Osteoblast (primary cell): ENCODE results near the gene ETV1. TPM values are rescaled to one million over a fixed set of nuclear protein-coding genes. Genes with fewer than 3 reads are reported as not detected.
A peak's percentile ranks its signal among the peaks of the same experiment; 100 is the strongest.

Experiments used
- DNase-seq: peaks from one replicate; pipeline ENCODE4 v3.0.0; 2011; ENCODE audit warnings: low spot score, mixed read lengths; ENCODE audit not compliant: insufficient read length; ENCODE audit errors: missing footprints
- H2AFZ ChIP-seq: 2 replicates; pipeline ENCODE4 v1.6.0; 2011; ENCODE audit warnings: mild to moderate bottlenecking, low read length
- H3K27ac ChIP-seq: 2 replicates; pipeline ENCODE4 v1.5.1; 2011; ENCODE audit warnings: mild to moderate bottlenecking, low read depth, low read length, moderate library complexity
- H3K27me3 ChIP-seq: 2 replicates; pipeline ENCODE4 v1.6.0; 2012; ENCODE audit warnings: mild to moderate bottlenecking, control low read depth, inconsistent platforms, low read length, moderate library complexity; ENCODE audit not compliant: insufficient read depth
- H3K36me3 ChIP-seq: 2 replicates; pipeline ENCODE4 v1.5.1; 2011; ENCODE audit warnings: mild to moderate bottlenecking, low read length, control low read depth, moderate library complexity; ENCODE audit not compliant: insufficient read depth
- H3K4me1 ChIP-seq: 2 replicates; pipeline ENCODE4 v1.5.1; 2011; ENCODE audit warnings: mild to moderate bottlenecking, low read length, control low read depth, moderate library complexity; ENCODE audit not compliant: insufficient read depth
- H3K4me2 ChIP-seq: 2 replicates; pipeline ENCODE4 v1.6.0; 2011; ENCODE audit warnings: mild to moderate bottlenecking, low read length; ENCODE audit not compliant: insufficient read depth
- H3K4me3 ChIP-seq: fragments of 200-600 bp; sonication (generic); 3 replicates; pipeline ENCODE4 v1.5.1; 2012; ENCODE audit warnings: mild to moderate bottlenecking, low read length, inconsistent platforms; ENCODE audit not compliant: insufficient read depth
- H3K79me2 ChIP-seq: 2 replicates; pipeline ENCODE4 v1.6.0; 2012; ENCODE audit warnings: mild to moderate bottlenecking, low read length, control low read depth, inconsistent platforms; ENCODE audit not compliant: insufficient read depth
- H3K9me3 ChIP-seq: 2 replicates; pipeline ENCODE4 v1.5.1; 2011; ENCODE audit warnings: low read depth, low read length, control low read depth
- H4K20me1 ChIP-seq: 2 replicates; pipeline ENCODE4 v1.6.0; 2012; ENCODE audit warnings: mild to moderate bottlenecking, low read length, control low read depth; ENCODE audit not compliant: insufficient read depth
- total RNA-seq: library from RNA; depleted of rRNA; stranded (reverse); fragments of >200 nt; gene quantifications from 2 replicates; pipeline ENCODE4 v1.2.3, GENCODE V29; 2012
- TF ChIP-seq, protein P1 (sequence below): IDR thresholded peaks from 2 replicates; pipeline ENCODE4 v1.5.1; 2011; ENCODE audit warnings: mild to moderate bottlenecking, low read depth, low read length, moderate library complexity; ENCODE audit errors: extremely low read depth

ETV1 gene
- total RNA-seq, 1 donor, result 15.9 TPM

DNA sequence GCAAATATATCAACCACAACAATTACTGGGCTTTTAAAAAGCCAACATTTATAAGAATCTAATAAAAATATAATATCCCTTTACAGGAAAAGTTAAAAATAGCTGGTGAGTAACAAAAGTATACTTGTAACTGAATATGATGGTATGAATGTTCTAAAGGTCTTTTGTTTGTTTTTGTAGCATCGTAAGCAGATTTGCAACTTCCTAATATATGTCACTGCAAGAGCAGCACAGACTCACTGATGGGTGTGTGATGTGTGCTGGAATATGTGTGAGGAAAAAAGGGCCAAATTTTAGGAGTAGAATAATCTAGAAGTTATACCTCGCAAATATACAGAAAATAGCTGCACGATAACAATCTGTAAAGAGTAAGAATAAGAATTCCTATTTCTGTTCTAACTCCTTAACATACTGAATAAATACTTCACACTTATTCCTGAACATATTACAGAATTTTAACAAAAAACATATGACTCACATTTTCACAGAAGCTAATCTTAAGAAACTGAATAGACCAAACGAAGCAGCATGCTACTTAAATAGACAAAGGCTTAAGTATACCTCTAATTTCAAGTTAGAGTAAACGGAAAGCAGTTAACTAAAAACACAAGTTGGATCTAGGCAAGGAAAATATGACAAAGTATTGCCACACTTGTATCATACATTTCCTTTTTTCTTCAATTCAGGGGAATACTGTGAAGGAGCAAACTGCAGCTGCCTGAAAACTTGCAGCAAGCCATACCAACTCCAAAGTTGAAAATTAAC lies 9.6 kb downstream of the ETV1 start:
- H3K27ac ChIP-seq, result peak overlapping the region; percentile 72
- no peak overlapping the region for H2AFZ ChIP-seq
- peak overlapping the region; percentile 53 for H3K4me2 ChIP-seq
- DNase-seq, result no peak
- H3K9me3 ChIP-seq, result no peaks in the 10 kb centered on the region
- TF ChIP-seq, protein P1, sequence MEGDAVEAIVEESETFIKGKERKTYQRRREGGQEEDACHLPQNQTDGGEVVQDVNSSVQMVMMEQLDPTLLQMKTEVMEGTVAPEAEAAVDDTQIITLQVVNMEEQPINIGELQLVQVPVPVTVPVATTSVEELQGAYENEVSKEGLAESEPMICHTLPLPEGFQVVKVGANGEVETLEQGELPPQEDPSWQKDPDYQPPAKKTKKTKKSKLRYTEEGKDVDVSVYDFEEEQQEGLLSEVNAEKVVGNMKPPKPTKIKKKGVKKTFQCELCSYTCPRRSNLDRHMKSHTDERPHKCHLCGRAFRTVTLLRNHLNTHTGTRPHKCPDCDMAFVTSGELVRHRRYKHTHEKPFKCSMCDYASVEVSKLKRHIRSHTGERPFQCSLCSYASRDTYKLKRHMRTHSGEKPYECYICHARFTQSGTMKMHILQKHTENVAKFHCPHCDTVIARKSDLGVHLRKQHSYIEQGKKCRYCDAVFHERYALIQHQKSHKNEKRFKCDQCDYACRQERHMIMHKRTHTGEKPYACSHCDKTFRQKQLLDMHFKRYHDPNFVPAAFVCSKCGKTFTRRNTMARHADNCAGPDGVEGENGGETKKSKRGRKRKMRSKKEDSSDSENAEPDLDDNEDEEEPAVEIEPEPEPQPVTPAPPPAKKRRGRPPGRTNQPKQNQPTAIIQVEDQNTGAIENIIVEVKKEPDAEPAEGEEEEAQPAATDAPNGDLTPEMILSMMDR, result no peak
- H3K4me1 ChIP-seq, result peaks cover 25% of the 10 kb centered on the region
- no peak overlapping the region for H3K4me3 ChIP-seq
- H3K27me3 ChIP-seq, result no peaks in the 10 kb centered on the region
- no peaks in the 10 kb centered on the region for H4K20me1 ChIP-seq
- no peaks in the 10 kb centered on the region for H3K36me3 ChIP-seq
- H3K79me2 ChIP-seq, result no peaks in the 10 kb centered on the region

DNA sequence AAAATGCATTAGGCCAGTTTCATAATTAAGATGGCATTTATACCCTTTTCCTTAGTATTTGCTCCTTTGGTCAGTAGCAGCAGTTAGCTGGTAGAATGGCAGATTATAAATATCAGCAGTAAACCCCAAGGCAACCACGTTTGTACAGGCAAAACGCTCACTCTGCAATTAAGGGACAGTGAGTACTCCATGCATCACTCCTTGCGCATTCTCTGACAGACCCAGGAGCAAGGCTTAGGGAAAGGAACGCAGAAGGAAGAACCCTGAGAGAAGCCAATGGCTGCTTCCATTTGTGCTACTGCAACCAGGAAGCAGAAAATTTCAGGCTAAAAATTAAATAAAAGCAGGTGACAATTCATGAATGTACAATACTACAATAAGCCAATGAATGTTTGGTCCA lies 12.9 kb downstream of the ETV1 start:
- H3K4me1 ChIP-seq, result peaks cover 24% of the 10 kb centered on the region
- H3K27ac ChIP-seq, result no peak overlapping the region
- no peaks in the 10 kb centered on the region for H3K9me3 ChIP-seq
- H2AFZ ChIP-seq, result no peak overlapping the region
- H3K79me2 ChIP-seq, result no peaks in the 10 kb centered on the region
- no peak overlapping the region for H3K4me3 ChIP-seq
- TF ChIP-seq, protein P1, result no peak
- no peaks in the 10 kb centered on the region for H3K27me3 ChIP-seq
- H3K36me3 ChIP-seq, result peaks cover 5% of the 10 kb centered on the region
- no peak overlapping the region for H3K4me2 ChIP-seq
- no peaks in the 10 kb centered on the region for H4K20me1 ChIP-seq
- no peak for DNase-seq

DNA sequence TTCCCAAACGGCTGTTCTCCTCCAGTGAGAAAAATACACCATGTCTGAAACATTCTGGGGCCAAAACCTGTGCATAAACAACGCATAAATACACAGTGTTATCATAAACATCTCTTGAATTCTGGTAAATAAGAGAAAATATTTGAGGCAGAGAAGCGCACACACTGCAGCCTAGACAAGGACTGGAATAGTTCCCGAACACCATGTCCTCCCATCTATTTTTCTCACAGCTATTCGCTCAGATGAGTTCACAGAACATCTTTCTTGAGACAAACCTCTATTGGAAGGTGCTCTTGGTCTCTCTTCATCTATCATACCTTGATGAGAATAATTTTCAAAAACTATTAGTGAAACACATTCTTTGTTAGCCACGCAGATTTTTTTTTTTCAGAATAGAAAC lies 24.4 kb downstream of the ETV1 start:
- Histone ChIP-seq H3K4me2 (no peak overlapping the region), H2AFZ (no peak overlapping the region)
- TF ChIP-seq, protein P1, result no peak

DNA sequence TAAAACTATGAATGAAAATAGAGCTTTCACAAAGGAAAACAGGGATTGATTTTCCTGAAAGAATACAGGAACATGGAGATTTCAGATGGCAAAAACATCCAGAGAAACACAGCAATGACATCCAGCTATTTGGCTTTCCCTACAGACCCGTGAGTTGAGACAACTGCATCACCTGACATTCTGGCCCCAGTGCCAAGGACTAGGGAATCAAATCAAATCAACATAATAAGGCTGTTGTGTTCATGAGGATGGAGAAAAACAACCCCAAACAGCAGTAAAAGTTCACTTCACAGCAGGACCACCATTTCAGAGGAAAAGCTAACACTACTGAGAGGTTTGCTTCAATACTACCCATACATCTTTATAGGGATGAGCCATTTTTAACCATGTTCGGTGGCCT lies 25.5 kb downstream of the ETV1 start:
- TF ChIP-seq, protein P1, result no peak
- Histone ChIP-seq H4K20me1 (no peaks in the 10 kb centered on the region), H3K36me3 (no peaks in the 10 kb centered on the region), H3K27ac (no peak overlapping the region), H3K9me3 (no peaks in the 10 kb centered on the region), H3K4me3 (no peak overlapping the region), H3K79me2 (no peaks in the 10 kb centered on the region), H3K4me1 (peaks cover 3% of the 10 kb centered on the region), H3K4me2 (no peak overlapping the region), H3K27me3 (no peaks in the 10 kb centered on the region), H2AFZ (no peak overlapping the region)
- no peak for DNase-seq

More for the DNA sequence above, 24.4 kb downstream of the ETV1 start:
- H4K20me1 ChIP-seq, result no peaks in the 10 kb centered on the region
- H3K36me3 ChIP-seq, result no peaks in the 10 kb centered on the region
- H3K27ac ChIP-seq, result no peak overlapping the region
- H3K4me3 ChIP-seq, result no peak overlapping the region
- H3K9me3 ChIP-seq, result no peaks in the 10 kb centered on the region
- no peak for DNase-seq
- no peaks in the 10 kb centered on the region for H3K27me3 ChIP-seq
- H3K4me1 ChIP-seq, result peaks cover 3% of the 10 kb centered on the region
- H3K79me2 ChIP-seq, result no peaks in the 10 kb centered on the region
